ENCODE measurements around the gene ZNF746. TPM values are rescaled to one million over a fixed set of nuclear protein-coding genes. Genes with fewer than 3 reads are reported as not detected.
A peak's percentile ranks its signal among the peaks of the same experiment; 100 is the strongest.

The ZNF746 gene
- total RNA-seq, 1 donor from 2014 or later: 29.0 TPM

DNA sequence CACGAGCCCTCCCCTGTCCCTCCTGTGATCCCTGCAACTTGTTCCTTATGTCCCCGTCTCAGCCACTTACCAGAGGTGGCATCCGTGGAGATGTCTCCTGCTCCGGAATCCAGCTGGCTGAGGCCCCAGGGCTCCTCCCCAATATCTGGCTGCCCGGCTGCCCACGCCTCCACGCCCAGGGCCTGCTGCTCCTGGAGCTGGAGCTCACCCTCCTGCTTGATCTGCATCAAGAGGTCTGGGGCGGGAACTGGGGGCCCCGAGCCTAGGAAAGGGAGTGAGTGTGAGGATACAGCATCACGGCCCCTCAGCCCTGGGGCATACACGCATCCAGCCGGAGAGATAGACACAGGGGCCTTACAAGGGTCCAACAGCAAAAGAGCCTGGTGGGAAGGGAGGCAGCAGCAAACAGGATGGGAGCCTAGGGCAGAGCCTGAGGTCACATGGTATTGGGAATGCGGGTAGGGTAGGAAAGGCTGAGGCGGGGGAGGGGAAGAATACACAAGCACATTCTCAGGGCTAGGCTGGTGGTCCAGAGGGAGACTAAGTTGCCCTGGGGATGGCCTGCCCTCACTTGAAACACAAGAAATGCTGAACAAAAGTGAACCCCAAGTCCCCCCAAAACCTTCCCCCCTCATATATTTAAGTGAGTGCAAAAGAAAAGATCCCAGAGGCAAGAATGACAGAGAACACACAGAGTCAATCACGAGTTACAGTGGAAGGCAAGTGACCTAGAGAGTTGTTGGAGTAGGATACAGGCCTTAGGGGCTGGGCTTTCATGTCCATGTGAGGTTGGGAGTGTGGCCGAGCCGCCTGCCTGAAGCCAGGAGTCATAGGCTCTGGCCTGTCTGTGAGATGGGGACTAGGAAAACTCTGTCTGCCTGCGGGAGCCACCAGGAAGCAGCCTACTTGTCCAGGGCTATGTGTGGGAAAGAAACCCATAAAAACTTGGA lies 19.8 kb downstream of the ZNF746 start:
- peak in 1 of 2 donors; percentile 74 for DNase-seq (ENCODE audit: extremely low spot score in 2 of 2)
- Histone ChIP-seq H3K4me3 (no peak overlapping the region), H3K27me3 (no peaks in the 10 kb centered on the region), H3K9me3 (no peaks in the 10 kb centered on the region), H3K27ac (no peak overlapping the region), H3K4me1 (no peaks in the 10 kb centered on the region), H3K36me3 (peaks cover 0 to 43% of the 10 kb centered on the region in 2 donors)
- TF ChIP-seq POLR2AphosphoS5 (IDR thresholded peaks at IDR 0.05; ENCODE audit: insufficient read depth in 1 of 2, low read depth in 1 of 2): no peak
- TF ChIP-seq POLR2A (IDR thresholded peaks at IDR 0.05): no peak
- TF ChIP-seq, protein P1, sequence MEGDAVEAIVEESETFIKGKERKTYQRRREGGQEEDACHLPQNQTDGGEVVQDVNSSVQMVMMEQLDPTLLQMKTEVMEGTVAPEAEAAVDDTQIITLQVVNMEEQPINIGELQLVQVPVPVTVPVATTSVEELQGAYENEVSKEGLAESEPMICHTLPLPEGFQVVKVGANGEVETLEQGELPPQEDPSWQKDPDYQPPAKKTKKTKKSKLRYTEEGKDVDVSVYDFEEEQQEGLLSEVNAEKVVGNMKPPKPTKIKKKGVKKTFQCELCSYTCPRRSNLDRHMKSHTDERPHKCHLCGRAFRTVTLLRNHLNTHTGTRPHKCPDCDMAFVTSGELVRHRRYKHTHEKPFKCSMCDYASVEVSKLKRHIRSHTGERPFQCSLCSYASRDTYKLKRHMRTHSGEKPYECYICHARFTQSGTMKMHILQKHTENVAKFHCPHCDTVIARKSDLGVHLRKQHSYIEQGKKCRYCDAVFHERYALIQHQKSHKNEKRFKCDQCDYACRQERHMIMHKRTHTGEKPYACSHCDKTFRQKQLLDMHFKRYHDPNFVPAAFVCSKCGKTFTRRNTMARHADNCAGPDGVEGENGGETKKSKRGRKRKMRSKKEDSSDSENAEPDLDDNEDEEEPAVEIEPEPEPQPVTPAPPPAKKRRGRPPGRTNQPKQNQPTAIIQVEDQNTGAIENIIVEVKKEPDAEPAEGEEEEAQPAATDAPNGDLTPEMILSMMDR (IDR thresholded peaks at IDR 0.05): no peak
- intact Hi-C loops (cut with DNase I): no loop called here

DNA sequence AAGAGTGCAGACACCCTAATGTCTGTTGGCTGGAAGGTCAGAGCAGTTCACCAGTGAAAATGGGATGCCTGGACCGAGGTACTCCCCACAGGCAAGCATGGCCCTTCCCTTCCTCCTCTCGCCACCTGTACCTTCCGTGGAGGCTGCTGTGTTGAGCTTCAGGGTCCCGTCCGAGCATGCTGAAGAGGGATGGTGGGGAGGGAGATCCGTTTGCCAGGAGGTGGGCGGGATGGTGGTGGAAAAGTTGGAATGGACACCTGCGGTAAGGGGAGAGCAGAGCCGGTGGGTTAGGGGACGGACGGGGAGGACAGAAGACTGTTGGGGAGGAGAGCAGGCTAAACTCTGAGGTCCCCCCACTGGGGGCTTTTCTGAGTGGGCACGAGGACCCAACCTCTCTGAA lies 20.8 kb downstream of the ZNF746 start:
- H3K9me3 ChIP-seq: no peaks in the 10 kb centered on the region
- H3K36me3 ChIP-seq: peaks cover 0 to 48% of the 10 kb centered on the region in 2 donors
- peak in 1 of 2 donors; percentile 54 for DNase-seq (ENCODE audit: extremely low spot score in 2 of 2)
- intact Hi-C loops (cut with DNase I): no loop called here
- H3K4me1 ChIP-seq: no peaks in the 10 kb centered on the region
- no peak overlapping the region for H3K4me3 ChIP-seq
- no peak overlapping the region for H3K27ac ChIP-seq
- TF ChIP-seq, protein P1 (IDR thresholded peaks at IDR 0.05): no peak
- no peak for TF ChIP-seq POLR2A (IDR thresholded peaks at IDR 0.05)
- no peak for TF ChIP-seq POLR2AphosphoS5 (IDR thresholded peaks at IDR 0.05; ENCODE audit: insufficient read depth in 1 of 2, low read depth in 1 of 2)
- H3K27me3 ChIP-seq: no peaks in the 10 kb centered on the region

DNA sequence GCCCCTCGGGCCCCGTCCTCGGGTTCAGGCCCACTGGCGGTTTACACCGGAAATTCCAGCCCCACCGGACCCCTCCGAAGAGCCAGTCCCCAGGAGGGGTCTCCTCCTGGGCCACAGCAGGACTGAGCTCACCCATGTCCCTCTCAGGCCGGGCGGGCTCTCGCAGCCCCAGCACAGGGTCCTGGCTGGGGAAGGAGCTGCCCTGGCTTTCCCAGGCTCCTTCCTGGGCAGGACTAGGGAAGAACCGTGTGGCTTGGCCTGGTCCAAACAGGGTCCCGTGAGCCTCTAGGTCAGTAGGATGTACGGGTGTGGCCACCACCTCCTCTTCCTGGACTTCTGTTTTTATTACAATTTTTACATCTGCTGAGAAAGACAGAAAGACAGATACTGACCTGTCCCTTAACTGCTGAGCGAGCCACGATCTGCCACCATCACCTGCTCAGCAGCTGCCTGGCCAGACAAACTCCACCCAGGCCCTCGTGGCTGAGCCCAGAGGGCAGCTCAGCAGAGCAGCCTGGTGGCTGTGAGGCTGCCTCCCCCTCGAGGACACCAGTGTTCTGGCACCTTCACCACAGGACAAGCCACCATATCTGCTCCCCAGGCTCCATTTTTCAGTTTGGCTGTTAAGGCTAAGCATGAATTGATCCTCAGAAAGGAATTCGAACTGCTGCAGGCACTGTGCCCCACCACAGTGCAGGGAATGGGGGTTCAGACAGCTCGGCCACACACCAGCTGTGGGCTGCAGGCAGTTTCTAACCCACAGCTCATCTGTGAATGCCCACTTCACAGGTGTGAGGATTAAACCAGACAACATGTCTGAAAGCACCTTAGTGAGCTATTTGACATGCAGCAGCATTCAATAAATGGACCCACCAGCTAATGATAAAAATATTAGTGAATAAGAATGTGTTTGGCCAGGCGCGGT lies 22.2 kb downstream of the ZNF746 start:
- no peak for DNase-seq (ENCODE audit: extremely low spot score in 2 of 2)
- H3K36me3 ChIP-seq: peaks cover 0 to 48% of the 10 kb centered on the region in 2 donors
- H3K4me1 ChIP-seq: no peaks in the 10 kb centered on the region
- intact Hi-C loops (cut with DNase I): no loop called here
- no peaks in the 10 kb centered on the region for H3K27me3 ChIP-seq
- H3K9me3 ChIP-seq: no peaks in the 10 kb centered on the region
- TF ChIP-seq, protein P1 (IDR thresholded peaks at IDR 0.05): no peak
- TF ChIP-seq POLR2A (IDR thresholded peaks at IDR 0.05) (no peak), POLR2AphosphoS5 (IDR thresholded peaks at IDR 0.05; ENCODE audit: insufficient read depth in 1 of 2, low read depth in 1 of 2) (no peak)
- H3K27ac ChIP-seq: no peak overlapping the region
- H3K4me3 ChIP-seq: no peak overlapping the region

DNA sequence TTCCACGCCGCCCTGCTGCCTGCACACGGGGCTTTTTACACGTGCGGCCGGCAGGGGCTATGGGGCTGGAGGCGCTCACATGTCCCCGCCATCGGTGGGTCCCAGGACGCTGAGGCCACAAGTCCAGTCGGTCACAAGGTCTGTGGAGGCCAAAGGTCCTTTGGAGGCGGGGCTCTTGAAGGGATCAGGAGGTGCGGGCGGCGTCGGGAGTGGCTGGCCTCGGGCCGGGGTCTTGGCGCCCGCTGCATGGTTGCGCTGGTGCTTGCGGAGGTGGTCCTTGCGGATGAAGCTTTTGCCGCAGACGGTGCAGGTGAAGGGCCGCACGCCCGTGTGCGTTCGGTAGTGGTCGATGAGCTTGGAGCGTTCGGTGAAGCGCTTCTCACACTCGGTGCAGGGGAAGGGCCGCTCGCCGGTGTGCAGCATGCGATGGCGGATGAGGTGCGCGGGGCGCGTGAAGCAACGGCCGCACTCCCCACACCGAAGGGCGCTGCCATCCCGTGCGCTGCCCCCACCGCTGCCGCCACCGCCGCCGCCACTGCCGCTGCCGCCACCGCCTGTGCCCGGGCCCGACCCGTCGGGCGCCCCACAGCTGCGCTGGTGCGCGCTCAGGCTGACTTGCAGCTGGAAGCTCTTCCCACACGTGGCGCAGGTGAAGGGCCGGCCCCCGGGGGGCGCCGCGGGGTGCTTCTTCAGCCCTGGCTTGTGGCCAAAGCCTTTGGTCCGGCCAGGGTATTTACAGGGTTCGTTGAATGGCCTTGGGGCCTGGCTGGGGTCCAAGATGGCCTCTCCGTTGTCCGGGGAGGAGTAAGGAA lies 23.1 kb downstream of the ZNF746 start:
- intact Hi-C loops (cut with DNase I): no loop called here
- H3K9me3 ChIP-seq: no peaks in the 10 kb centered on the region
- no peaks in the 10 kb centered on the region for H3K4me1 ChIP-seq
- peaks cover 0 to 48% of the 10 kb centered on the region in 2 donors for H3K36me3 ChIP-seq
- TF ChIP-seq, protein P1 (IDR thresholded peaks at IDR 0.05): no peak
- TF ChIP-seq POLR2AphosphoS5 (IDR thresholded peaks at IDR 0.05; ENCODE audit: insufficient read depth in 1 of 2, low read depth in 1 of 2) (no peak), POLR2A (IDR thresholded peaks at IDR 0.05) (no peak)
- H3K27ac ChIP-seq: no peak overlapping the region
- H3K4me3 ChIP-seq: no peak overlapping the region
- DNase-seq (ENCODE audit: extremely low spot score in 2 of 2): peak in 1 of 2 donors; percentile 81
- H3K27me3 ChIP-seq: no peaks in the 10 kb centered on the region
